Colon (tissue), 2 donors: ENCODE data around the gene SPSB1.

ENCODE experiments used
- FAIRE-seq: peaks from 2 replicates; lab custom pipeline; 2012; peaks lifted over from hg19 to GRCh38; lab: Jason Lieb, UNC
- donor health status: control.
- donor health status: control.

The SPSB1 gene

DNA sequence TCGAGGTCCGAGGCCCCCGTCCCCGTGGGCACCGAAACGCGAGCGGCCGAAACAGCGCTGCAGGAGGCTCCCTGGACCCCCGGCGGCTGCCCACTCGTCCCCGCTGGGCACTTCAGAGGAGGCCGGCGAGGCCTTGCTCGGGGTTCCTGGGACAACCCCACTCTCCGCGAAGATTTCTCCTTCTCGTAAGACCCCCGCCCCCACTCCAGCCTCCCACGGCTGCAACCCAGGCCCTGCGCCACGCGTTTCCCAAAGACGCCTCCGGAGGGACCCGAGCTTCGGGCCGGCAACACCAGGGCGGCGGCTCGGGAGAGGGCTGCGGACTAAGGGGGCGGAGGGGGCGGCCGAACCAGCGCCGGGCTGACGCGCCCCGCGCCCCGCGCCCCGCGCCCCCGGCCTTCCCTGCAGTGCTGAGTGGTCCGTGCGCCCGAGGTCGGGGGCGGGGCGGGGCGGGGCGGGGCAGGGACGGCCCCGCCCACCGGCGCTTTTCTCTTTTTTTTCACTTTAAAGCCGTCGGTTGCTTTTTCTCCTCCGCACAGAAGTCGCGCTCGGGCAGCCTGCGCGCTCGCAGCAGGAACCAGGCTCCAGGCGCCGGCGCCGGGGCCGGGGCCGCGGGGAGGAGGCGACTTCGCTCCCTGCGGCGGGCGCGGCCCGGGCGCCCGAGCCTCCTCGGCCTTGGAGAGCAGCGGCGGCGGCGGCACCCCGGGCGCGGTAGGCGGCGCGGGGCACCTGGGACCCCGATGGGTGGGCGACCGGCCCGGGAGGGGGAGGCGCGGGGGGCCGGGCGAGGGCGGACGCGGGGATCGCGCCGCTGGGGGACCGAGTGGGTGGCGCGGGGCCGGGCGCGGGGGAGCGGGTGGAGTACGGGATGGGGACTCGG, at the start of gene SPSB1:
Gene SPSB1 (plus strand): TSS at position 534 of the 880 bp plus-strand sequence. CDS start 62,998 bp downstream, outside the sequence.
- FAIRE-seq, result no peak

DNA sequence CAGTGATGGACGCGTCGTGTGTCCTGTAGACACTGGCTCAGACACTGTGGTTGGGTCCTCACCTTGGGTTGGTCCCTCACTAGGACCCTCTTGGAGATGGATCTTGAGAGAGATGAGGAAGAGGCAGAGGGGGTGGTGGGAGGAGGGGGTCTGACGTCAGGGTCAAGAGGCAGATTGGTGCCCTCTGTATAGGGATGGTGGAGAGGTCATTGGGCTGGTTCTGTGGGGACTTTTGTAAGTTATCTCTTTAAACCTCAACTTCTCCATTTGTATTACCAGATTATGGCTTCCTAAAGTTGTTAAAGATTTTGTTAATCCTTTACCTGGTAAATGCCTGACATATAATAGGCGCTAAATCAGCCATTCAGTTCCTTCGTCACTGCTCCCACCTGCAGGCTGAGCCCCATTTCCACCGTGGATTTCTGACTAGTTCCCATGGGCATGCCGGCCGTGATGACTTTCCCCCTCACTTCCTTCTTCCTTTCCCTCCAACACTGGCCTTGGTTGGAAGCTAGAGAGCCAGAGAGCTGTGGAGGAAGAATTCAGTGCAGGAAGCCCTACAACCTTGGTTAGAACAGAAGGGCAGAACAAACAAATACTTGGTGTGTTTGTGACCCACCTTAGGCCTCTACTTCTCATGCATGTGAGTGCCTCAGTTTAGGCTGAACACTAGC, 49.5 kb upstream of the SPSB1 start:
- FAIRE-seq, result no peak

DNA sequence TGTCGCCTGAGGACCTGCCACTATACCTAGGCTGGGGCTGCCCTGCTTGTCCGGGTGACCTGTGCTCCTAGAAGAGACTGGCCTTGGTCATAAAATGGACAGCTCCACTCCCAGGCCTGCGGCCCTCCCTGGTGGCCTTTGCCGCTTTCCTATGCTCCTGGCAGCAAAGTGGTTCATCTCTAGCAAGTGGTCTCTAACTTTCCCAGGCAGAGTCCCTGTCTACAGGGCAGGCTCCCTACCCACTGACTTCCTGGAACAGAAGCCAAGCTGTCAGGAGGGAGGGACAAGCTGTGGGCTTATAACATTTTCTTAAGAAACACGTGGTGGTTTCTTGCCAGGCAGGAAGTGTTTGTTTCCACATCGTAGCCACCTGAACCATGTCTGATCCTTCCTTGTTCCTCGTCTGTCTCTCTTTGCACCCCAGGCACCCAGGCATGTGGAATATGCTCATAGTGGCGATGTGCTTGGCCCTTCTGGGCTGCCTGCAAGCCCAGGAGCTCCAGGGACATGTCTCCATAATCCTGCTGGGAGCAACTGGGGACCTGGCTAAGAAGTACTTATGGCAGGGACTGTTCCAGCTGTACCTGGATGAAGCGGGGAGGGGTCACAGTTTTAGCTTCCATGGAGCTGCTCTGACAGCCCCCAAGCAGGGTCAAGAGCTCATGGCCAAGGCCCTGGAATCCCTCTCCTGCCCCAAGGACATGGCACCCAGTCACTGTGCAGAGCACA, 48.0 kb upstream of the SPSB1 start:
- FAIRE-seq, result no peak

DNA sequence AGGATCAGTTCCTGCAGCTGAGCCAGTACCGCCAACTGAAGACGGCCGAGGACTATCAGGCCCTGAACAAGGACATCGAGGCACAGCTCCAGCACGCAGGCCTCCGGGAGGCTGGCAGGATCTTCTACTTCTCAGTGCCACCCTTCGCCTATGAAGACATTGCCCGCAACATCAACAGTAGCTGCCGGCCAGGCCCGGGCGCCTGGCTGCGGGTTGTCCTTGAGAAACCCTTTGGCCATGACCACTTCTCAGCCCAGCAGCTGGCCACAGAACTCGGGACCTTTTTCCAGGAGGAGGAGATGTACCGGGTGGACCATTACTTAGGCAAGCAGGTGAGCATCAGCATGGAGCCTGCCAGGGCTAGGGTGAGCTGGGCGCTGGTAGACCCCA, 47.5 kb upstream of the SPSB1 start:
- no peak for FAIRE-seq

DNA sequence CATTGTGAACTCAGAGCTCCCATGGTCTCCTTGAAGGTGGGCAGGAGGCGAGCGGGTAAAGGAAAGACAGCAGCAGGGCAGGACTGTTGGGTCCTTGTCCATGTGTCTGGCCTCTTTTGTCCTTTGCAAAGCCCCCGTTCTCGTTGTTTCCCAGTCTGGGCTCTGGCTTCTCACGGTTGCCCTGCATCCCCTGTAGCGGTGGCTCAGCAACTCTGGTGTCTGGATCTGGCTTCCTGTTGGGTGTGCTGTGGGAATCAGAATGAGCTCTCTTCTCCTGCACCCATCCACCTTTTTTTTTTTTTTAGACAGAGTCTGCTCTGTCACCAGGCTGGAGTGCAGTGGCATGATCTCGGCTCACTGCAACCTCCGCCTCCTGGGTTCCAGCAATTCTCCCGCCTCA, 47.0 kb upstream of the SPSB1 start:
- no peak for FAIRE-seq

DNA sequence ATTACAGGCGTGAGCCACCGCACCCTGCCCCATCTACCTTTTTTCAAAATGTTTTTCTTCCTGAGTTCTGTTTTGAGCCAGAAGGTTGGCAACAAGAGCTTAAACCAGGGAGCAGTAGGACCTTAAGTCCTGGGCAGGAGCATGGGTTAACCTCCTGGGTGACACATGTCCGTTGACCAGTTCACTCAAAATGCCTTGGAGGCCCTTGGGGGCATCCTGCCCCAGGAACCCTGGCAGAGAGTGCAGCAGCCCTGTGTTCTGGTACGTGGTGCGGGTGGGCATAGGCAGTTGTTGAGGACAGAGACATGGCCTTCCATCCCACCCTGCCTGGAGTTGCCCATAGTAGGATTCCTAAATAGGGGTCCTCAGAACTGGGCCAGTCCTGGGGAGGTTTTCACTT, 46.5 kb upstream of the SPSB1 start:
- no peak for FAIRE-seq

DNA sequence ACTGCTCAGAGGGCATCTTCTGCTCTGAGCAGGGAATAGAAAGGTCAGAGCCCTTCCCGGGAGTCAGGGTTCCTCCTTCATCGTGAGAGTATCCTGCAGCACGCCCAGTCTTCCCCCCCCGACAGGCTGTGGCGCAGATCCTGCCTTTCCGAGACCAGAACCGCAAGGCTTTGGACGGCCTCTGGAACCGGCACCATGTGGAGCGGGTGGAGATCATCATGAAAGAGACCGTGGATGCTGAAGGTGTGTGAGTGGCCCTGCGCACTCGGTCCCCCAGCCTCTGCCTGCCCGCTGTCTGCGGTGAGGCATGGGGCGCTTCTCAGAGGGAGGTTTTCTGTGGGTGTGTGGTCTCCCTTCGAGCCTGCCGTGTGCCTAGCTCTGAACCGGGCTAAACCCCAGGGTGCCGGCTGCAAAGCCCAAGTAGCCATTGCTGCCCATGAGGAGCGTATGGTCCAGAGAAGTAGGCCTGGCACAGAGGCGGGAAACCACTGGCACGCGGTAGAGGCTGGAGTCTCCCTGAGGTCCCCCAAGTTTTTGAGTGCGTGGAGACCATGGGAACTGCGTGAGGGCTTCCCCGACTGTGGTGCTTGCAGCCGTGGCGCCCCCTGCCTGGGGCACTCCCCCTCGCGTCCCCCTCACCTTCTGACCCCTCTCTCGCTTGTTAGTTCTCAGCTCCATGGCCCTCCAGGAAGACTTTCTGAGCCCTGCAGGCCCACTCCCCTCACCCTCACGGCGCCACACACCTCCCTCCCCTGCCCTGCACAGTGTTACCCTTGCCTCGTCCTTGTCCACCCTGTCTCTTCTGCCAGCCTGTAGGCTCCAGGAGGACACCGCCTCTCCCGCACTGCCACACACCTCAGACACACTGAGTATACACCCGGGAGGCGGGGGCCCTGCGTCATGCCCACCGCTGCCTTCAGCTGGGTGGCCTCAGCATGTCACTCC, 45.6 kb upstream of the SPSB1 start:
- no peak for FAIRE-seq

DNA sequence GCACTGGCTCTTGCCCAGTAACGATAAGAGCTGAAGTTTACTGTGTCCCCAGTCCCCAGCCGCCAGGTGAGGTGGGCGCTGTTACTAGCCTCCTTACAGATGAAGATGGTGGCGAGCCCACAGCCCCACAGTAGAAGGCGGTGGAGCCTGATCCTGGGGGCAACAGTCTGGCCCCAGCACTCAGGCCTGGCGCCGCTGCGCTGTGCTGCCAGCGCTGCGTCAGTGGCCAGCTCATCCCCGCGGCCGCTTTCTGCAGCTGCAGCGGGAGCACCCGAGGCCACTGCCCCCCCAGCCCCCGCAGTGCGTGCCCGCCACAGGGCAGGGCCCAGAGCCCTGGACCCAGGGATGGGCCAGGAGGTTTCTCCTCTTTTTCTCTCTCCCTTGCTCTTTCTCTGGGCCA, 44.8 kb upstream of the SPSB1 start:
- FAIRE-seq, result no peak

DNA sequence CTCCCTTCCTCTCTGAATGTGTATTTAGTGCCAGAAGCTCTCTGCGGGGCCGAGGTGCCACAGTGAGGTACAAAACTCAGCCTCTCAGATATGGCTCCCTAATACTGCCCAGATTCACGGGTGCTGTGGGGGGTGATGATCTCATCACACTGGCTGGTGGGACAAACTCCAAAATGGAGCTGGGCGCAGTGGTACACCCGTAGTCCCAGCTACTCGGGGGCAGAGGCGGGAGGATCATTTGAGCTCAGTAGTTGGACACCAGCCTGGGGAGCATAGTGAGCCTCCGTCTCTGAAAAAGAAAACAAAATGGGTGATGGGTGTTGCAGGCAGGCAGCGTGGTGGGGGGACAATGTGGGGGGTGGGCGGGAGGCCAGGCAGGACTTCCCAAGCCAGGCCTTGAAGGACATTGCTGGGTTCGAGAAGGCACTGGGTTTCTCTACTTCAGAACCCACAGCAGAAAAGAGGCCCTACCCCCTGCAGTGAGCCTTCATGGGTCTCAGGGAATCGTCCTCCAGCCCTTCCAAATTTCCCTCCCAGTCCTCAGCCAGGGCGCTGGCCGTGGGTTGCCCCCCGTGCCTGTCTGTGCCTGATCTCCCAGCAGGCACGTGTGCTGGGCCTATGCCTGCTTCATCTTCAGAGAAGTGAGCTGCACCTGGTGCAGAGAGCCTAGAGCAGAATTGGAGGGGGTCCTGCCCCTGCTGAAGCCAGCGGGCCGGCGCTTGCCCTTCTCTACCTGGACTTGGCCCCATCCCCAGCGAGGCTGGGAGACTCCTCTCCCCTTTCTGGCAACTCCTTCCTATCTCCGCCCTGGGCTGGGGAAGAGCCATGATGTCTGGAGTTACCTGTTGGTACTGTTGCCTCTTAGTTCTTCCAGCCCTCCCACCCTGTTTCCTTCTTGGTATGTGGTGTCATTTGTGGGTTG, 44.1 kb upstream of the SPSB1 start:
- no peak for FAIRE-seq

DNA sequence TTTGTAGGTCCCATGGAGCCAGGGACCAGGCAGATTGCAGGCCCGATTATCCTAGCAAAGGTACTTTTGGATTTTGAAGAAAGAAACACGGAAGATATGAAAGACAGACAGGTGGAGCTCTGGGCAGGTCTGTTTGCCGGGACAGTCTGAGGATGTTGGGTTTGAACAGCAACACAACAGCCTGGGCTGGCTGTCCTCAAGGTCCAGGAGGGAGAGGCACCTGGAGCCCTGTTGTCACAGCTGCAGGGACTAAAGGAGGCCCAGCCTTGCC, 43.5 kb upstream of the SPSB1 start:
- no peak for FAIRE-seq

DNA sequence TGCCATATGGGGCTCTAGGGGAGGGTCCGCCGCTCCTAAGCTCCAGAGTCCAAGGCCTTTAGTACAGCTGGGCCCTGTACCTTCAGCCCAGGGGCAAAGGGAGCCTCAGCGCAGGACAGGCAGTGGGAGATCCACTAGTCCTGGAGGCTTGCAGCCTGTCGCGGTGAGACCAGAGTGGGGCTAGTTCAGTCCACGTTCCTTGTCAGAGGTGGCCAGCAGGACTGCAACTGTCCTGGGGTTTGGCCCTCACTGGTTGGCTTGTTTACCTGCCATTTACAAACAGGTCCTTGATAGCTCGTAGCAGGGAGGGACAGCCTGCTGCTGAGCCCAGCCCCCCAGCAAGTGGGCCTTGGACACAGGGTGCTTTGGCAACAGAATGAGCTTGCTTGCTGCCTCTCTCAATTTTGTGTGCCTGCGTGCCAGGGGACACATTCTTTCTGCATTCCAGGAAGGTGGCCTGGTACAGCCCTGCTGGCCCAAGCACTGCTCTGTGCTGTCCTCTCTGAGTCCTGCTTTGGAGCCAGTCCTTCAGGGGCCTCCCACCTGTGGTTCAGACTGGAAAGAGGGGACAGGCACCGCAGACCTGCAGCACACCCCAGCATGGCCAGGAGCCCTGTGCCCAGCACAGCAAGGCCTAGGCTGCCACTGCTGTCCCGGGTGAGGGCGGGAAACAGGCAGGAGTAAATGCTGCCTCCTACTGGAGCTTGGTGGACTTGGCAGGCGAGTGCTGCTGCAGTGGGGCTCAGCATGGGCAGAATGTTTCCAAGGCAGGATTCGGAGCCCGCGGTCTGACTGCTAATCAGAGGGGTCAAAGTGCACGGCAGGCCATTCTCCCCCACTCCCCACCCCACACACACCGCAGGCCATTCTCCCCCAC, 42.9 kb upstream of the SPSB1 start:
- no peak for FAIRE-seq

DNA sequence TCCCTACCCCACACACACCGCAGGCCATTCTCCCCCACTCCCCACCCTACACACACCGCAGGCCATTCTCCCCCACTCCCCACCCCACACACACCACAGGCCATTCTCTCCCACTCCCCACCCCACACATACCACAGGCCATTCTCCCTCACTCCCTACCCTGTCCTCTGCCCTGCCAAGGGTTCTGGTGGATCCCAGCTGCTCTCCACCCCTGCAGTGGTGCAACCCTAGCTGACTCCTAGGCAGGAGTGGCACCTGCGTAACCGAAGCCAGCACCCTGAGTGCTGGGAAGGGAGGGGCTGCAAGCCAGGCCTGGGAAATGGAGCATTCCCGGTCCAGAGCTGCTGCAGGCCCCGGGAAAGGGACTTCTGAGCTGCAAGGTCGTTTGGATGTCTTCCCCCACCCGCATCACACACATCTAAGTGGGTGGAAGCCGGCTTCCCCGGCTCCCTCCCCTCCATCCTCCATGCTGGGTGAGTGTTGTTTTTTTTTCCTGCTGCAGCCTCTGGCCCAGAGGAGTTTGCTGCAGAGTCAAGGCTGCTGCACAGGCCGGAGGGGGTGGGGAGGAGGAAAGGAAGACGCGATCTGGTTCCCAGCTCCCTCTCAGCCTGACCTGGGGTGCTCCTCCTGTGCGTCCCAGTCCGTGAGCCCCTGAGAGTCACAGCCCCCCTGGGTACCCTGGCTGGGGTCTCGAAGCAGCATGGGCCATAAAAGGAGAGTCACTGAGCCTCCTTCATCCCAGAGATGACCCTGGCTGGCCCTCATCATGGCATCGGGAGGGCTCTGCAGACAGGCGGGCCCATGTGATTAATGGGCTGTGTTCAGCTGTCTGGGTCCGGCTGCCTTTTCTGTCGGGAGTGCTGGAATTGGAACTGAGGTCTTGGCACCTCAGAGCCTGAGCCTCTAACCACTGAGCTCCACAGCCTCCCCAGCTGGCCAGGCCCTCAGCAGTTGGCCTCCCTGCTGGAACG, 42.0 kb upstream of the SPSB1 start:
- no peak for FAIRE-seq

DNA sequence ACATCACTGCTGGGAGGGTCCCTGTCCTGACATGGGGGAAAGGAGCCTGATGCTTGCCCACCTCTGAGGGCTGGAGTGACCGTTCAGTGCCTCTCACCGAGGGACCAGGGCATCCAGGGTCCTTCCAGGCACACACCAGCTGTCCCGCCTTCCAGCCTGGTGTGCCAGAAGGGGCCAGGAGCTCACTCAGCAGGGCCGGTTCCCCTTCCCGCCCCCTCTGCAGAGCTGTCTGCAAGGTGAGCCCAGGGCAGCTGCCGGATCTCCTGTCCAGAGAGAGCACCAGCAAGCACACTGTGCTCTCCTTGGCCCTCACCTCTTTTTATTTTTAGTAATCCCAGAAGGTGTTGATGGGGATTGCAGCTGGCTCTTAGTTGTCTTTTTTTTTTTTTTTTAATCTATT, 41.2 kb upstream of the SPSB1 start:
- no peak for FAIRE-seq

DNA sequence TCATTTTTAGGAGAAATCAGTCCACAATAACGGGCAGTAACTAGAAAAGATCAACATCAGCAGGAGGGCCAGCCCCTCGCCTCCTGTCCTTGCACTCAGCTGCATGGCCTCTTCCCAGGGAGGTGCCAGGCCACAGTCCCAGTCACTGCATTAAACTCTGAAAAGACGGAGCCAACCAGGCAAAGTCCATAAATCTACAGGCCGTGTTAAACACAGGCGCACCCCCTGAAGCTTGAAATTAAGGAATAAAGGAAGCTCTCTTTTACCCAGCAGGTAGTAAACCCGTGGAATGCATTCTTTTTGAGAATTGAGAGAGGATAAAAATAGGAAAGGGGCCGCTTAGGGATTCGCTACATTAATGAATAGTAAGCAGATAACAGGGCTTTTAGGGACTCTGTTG, 39.7 kb upstream of the SPSB1 start:
- no peak for FAIRE-seq

DNA sequence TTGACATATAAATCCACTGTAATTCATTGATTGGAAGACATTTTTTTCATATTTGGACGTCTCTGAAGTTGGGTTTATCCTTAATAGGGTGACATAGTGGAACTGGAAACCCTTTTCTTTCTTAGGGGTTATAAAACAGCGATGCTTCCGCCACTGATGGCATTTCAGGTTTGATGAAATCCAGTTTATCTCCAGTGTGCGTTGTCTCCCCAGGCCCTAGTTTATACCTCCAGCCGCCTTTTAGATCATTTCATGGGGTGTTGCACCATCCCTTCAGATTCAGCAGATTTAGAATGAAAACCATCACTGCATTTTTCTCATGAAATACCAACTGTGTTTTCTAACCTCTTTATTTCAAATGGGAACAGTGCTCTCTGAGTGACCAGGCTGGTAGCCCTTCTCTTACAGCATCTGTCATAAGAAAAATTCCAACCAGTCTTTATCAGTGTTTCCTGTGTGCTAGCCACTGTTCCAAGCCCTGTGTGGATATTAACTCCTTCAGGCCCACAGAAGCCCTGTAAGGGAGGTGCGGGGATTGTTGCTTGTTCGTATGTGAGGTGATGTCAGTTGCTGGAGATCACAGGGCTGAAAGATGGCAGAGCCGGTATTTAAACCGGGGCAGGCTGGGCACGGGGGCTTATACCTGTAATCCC, 39.1 kb upstream of the SPSB1 start:
- no peak for FAIRE-seq

DNA sequence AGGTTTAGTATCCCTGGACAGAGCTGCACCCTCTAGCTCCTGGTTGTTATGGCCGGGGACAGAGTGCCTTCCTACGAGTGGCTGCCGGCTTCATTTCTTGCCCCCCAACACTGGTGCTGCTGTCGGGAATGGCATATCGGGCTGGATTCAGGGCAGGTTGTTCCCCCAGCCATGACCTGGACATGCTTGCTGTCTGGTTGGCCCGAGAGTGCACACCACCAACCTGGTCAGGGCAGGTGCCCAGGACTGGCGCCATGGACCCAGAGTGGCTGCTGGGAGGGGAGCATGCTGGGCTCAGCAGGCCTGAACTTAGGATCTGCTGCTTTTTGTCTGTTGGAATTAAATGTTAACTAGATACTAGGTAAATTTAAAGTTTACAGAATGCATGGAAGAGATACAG, 36.4 kb upstream of the SPSB1 start:
- no peak for FAIRE-seq

DNA sequence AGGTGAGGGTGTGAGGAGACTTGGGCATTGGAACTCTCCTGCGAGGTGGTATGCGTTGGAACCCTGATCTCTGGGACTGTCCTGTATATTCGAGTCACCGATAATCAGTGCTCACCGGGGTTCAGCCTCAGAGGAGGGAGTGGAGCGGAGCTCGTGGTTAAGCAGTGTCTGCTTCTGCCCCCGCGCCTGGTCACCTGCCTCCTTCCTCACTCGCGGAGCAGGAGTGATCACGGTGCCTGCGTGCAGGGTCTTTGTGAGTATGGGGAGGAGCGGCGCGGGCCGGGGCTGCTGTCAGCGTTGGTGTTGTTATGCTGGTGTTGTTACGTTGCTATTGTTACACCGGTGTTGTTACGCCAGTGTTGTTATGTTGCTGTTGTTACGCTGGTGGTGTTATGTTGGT, 34.8 kb upstream of the SPSB1 start:
- FAIRE-seq, result no peak

DNA sequence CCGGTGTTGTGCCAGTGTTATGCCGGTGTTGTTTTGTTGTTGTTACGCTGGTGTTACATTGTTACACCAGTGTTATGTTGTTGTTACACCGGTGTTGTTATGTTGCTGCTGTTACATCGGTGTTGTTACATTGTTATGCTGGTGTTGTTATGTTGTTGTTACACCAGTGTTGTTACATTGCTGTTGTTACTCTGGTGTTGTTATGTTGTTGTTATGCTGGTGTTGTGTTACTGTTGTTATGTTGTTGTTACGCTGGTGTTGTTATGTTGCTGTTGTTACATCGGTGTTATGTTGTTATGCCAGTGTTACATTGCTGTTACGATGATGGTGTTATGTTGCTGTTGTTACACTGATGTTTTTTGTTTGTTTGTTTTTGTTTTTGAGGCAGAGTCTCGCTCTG, 34.1 kb upstream of the SPSB1 start:
- FAIRE-seq, result no peak
